HG03159 (cell line): ENCODE data around the gene OR8G1.
"Not testable (repeated sequence)": the region's sequence is repeated elsewhere in the genome, so short reads cannot be mapped to it uniquely, and the experiment has no call there.

Experiments used
- ATAC-seq: cut with Tn5 transposase; IDR thresholded peaks from one replicate; pipeline ENCODE4 v1.9.1; 2021; ENCODE audit warnings: mild to moderate bottlenecking, moderate library complexity; ENCODE audit not compliant: unreplicated experiment

OR8G1 gene

DNA sequence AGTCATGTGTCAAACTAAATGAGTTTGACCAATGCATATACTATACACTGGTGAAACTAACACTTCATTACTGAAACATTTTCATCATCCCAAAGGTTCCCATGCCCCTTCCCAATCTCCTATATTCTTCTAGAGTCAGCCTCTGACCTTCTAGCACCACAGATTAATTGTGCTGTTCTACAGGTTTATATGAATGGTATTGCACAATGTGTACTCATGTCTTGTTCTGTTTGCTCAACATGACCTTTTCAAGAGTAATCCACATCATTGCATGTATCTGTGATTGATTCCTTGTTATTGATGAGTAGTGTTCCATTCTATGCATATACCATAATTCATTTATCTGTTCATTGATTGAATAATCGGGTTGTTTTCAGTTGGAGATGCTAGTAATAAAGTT lies 7.5 kb upstream of the OR8G1 start:
- ATAC-seq, result no peak

- no peak for ATAC-seq
These were observed 2.4 kb upstream of the OR8G1 start for GRCh38 chr11:124238512-124238911.

DNA sequence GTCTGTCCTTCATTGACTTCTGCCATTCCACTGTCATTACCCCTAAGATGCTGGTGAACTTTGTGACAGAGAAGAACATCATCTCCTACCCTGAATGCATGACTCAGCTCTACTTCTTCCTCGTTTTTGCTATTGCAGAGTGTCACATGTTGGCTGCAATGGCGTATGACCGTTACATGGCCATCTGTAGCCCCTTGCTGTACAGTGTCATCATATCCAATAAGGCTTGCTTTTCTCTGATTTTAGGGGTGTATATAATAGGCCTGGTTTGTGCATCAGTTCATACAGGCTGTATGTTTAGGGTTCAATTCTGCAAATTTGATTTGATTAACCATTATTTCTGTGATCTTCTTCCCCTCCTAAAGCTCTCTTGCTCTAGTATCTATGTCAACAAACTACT lies 9.0 kb downstream of the OR8G1 start:
- ATAC-seq, result not testable (repeated sequence)

DNA sequence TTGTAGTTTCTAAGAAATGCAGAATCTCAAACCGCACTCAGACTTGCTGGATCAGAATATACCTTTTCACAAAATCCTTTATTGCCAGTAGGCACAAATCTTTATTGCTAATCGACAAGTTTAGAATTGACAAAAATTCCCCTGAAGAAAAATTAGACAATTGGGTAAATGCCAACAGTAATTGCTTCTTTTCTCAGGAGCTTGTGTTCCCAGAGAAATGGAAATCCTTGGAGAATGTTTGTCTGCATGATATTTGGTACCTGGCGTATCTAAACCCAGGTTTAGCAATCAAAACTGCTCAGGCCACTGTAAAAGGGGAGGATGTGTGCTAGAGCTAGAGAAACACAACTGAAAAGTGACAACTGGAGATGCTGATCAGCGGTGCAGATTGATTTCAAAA lies 15.2 kb downstream of the OR8G1 start, which contains the start of gene OR8G5:
Gene OR8G5, plus strand, starts transcription at position 301 of the 400 bp plus-strand sequence. CDS start 8,556 bp downstream, outside the sequence.
- no peak for ATAC-seq

DNA sequence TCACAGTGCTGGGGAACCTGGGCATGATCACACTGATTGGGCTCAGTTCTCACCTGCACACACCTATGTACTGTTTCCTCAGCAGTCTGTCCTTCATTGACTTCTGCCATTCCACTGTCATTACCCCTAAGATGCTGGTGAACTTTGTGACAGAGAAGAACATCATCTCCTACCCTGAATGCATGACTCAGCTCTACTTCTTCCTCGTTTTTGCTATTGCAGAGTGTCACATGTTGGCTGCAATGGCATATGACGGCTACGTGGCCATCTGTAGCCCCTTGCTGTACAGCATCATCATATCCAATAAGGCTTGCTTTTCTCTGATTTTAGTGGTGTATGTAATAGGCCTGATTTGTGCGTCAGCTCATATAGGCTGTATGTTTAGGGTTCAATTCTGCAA lies 24.1 kb downstream of the OR8G1 start:
- not testable (repeated sequence) for ATAC-seq

GRCh38 chr11:124270886-124271285 lies 30.0 kb downstream of the OR8G1 start:
- not testable (repeated sequence) for ATAC-seq

GRCh38 chr11:124274000-124274399 lies 33.1 kb downstream of the OR8G1 start:
- no peak for ATAC-seq

GRCh38 chr11:124276081-124276480 lies 35.2 kb downstream of the OR8G1 start:
- ATAC-seq, result no peak

DNA sequence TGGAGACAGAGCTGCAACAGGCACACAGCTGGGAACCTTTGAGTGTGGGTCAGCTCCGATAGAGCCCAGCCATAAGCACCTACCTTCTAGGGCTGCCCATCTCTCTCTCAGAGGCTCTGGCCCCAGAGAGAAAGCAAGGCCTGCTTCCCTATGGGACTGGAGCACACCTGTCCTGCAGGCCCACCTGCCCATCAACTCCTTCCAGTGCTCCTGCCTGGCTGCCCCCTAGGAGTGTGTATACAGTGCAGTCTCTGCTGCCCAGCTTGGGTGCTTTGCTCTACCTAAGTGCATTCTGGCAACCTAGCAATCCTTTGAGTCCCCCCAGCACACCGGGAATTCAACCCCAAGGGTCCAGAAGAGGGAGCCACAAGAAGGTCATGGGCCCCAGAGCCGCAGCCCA lies 36.3 kb downstream of the OR8G1 start:
- ATAC-seq, result no peak

DNA sequence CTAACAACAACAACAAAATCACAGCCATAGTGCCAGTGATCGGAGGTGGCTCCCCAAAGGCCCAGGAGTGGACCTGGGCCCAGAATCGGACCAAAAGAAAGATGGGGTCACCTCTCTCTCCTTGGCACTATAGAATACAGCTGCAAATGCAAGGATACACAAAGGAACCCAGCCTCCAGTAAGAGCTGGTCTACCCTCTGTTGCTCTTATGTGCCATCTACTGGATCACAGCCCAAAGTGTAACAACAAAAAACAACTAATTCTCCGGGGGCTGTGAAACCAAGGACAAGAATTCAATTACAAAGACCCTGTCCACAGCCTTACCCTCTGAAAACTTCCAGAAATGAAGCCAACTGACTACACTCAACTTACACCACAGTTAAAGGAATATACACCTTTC lies 36.9 kb downstream of the OR8G1 start:
- no peak for ATAC-seq

GRCh38 chr11:124278261-124278660 lies 37.4 kb downstream of the OR8G1 start:
- no peak for ATAC-seq

DNA sequence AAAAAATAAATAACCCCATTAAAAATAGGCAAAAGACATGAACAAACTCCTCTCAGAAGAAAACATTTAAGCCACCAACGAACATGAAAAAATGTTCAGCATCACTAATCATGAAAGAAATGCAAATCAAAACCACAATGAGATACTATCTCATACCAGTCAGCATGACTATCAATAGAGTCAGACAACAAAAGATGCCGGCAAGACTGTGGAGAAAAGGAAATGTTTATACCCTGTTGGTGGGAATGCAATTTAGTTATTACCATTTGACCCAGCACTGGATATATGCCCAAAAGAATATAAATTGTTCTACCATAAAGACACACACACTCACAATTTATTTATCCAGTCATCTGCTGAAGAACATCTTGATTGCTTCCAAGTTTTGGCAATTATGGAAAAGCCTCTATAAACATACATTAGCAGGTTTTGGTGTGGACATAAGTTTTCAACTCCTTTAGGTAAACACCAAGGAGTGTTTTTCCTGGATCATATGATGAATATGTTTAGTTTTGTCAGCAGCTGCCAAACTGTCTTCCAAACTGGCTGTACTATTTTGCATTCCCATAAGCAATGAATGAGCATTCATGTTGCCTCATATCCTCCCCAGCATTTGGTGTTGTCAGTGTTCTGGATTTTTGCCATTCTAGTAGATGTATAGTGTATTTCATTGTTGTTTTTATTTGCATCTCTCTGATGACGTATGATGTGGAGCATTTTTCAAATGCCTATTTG lies 44.9 kb downstream of the OR8G1 start:
- ATAC-seq, result no peak

DNA sequence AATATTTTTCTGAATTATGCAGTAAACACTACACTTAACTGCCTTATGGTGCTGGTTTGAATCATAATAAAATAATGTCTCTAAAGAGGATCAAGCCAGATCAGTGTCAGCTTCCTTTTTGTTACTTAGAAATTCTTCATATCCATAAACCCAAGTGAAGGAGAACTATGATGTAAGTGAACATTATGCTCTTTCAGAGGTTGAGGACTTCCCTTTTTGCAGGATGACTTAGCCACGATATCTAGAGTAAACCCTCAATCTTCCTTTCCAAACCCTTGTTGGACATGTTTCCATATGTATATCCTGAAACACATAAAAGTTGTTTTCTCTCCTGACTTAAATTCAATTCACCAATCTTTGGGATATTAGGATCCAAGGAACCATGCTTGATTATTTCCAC lies 53.8 kb downstream of the OR8G1 start:
- no peak for ATAC-seq

- ATAC-seq, result no peak
These were observed 55.1 kb downstream of the OR8G1 start for GRCh38 chr11:124296016-124296415.

DNA sequence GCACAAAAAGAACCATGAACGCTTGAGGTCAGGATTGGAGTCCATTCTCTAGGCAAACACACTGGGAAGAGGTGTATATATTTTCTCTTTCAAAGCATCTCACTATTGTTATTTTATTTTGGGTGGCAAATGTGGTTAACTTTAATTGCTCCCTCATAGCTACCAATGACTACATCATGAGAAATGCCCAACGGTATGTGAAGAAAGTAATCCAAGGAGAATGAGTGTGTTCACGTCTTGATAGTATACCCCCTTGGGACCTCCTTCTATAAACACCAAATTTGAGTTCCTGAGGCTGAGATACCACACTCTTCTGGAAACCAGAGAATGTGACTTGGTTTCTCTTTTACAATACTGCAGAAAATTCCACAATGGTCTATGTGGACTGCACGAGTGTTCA lies 57.0 kb downstream of the OR8G1 start:
- no peak for ATAC-seq

- ATAC-seq, result no peak
These were observed 60.7 kb downstream of the OR8G1 start for GRCh38 chr11:124301548-124301947.

- ATAC-seq, result no peak
These were observed 61.6 kb downstream of the OR8G1 start for GRCh38 chr11:124302347-124303125.
